ENCODE measurements around the gene DCDC2. TPM values are rescaled to one million over a fixed set of nuclear protein-coding genes. Genes with fewer than 3 reads are reported as not detected.

Gene DCDC2
- total and polyA plus RNA-seq, 2 donors (not counting 3 experiments of a cell fraction or from before 2014, with no cell fraction given), result not detected

- Histone ChIP-seq H3K9ac (replicated peaks; ENCODE audit: extremely low read depth, insufficient read depth, low read length) (no peak overlapping the region), H3K4me1 (ENCODE audit: control insufficient read depth, extremely low read depth, insufficient read depth, low read length) (no peaks in the 10 kb centered on the region), H4K20me1 (replicated peaks; ENCODE audit: control insufficient read depth, extremely low read depth, insufficient read depth, low read length) (no peaks in the 10 kb centered on the region), H3K27ac (ENCODE audit: insufficient read depth, low read depth, low read length) (no peak overlapping the region), H3K79me2 (ENCODE audit: control insufficient read depth, insufficient read depth, low read length) (no peaks in the 10 kb centered on the region), H3K4me3 (replicated peaks in 1 of 3; ENCODE audit: insufficient read depth in 1 of 3, low read depth in 1 of 3, low read length in 3 of 3) (no peak overlapping the region), H2AFZ (ENCODE audit: low read depth, low read length) (no peak overlapping the region), H3K4me2 (ENCODE audit: insufficient read depth, low read length) (no peak overlapping the region), H3K36me3 (ENCODE audit: control insufficient read depth in 2 of 2, extremely low read depth in 1 of 2, insufficient read depth in 2 of 2, low read length in 2 of 2) (no peaks in the 10 kb centered on the region), H3K27me3 (ENCODE audit: control insufficient read depth in 2 of 2, insufficient read depth in 2 of 2, low read length in 2 of 2) (no peaks in the 10 kb centered on the region), H3K9me3 (replicated peaks; ENCODE audit: control insufficient read depth, insufficient read depth, low read length) (no peaks in the 10 kb centered on the region), H3K9me1 (replicated peaks; ENCODE audit: control insufficient read depth, extremely low read depth, insufficient read depth, low read length) (no peaks in the 10 kb centered on the region)
- DNase-seq (ENCODE audit: low read depth, low spot score) (no peak), FAIRE-seq (no peak)
- dilution Hi-C loops (cut with MboI; ENCODE audit: extremely low pct_ligation_motif_present, low sequenced_read_pairs) (no loop called here), intact Hi-C loops (cut with micrococcal nuclease) (no loop called here)
- ChIA-PET CTCF (interaction anchor here (0.7 to 0.8 kb wide), 2 partner anchors 11 to 99 kb away, joined by 3 read pairs; no protein-coding TSS in a partner anchor), POLR2A (no interaction called here)
- TF ChIP-seq GATA2 (IDR thresholded peaks at IDR 0.05; ENCODE audit: insufficient read depth, insufficient read length, low read depth, low read length), result no peak
- BruUV-seq (replicated peaks), result no TSS peak
Measured at GRCh38 chr6:24382220-24382540, 24.3 kb upstream of the DCDC2 start.

DNA sequence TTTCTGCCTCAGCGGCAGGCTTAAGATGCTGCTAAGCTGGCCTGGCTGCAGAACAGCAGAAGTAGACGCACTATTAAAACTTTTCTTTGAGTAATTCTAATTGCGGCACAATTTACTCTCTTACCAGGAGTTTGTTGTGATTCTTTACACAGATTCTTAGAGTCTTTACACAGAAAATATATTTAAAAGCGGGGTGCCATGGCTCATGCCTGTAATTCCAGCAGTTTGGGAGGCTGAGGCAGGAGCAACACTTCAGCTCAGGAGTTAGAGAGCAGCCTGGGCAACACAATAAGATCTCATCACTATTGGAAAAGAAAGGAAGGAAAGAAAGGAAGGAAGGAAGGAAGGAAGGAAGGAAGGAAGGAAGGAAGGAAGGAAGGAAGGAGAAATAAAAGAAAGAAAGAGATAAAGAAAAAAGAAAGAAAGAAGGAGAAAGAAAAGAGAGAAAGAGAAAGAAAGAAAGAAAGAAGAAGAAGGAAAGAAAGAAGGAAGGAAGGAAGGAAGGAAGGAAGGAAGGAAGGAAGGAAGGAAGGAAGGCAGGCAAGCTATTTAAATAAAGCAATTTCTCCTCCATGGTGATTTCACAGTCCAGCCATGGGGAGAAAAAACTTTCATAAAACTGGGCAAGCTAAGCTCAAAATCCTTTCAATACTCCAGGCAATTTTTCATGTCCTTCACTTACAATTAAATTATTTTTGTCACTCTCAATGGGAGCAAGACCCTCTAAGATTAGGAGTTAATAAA lies 23.8 kb upstream of the DCDC2 start:
- ChIA-PET CTCF (interaction anchor here (0.7 to 0.8 kb wide), 2 partner anchors 11 to 98 kb away, joined by 3 read pairs; no protein-coding TSS in a partner anchor), POLR2A (no interaction called here)
- Histone ChIP-seq H3K4me1 (ENCODE audit: control insufficient read depth, extremely low read depth, insufficient read depth, low read length) (no peaks in the 10 kb centered on the region), H3K9me3 (replicated peaks; ENCODE audit: control insufficient read depth, insufficient read depth, low read length) (no peaks in the 10 kb centered on the region), H3K4me3 (replicated peaks in 1 of 3; ENCODE audit: insufficient read depth in 1 of 3, low read depth in 1 of 3, low read length in 3 of 3) (no peak overlapping the region), H2AFZ (ENCODE audit: low read depth, low read length) (no peak overlapping the region), H3K9ac (replicated peaks; ENCODE audit: extremely low read depth, insufficient read depth, low read length) (no peak overlapping the region), H3K27ac (ENCODE audit: insufficient read depth, low read depth, low read length) (no peak overlapping the region), H3K79me2 (ENCODE audit: control insufficient read depth, insufficient read depth, low read length) (no peaks in the 10 kb centered on the region), H3K27me3 (ENCODE audit: control insufficient read depth in 2 of 2, insufficient read depth in 2 of 2, low read length in 2 of 2) (no peaks in the 10 kb centered on the region), H4K20me1 (replicated peaks; ENCODE audit: control insufficient read depth, extremely low read depth, insufficient read depth, low read length) (no peaks in the 10 kb centered on the region), H3K9me1 (replicated peaks; ENCODE audit: control insufficient read depth, extremely low read depth, insufficient read depth, low read length) (no peaks in the 10 kb centered on the region), H3K4me2 (ENCODE audit: insufficient read depth, low read length) (no peak overlapping the region), H3K36me3 (ENCODE audit: control insufficient read depth in 2 of 2, extremely low read depth in 1 of 2, insufficient read depth in 2 of 2, low read length in 2 of 2) (no peaks in the 10 kb centered on the region)
- intact Hi-C loops (cut with micrococcal nuclease), result no loop called here
- dilution Hi-C loops (cut with MboI; ENCODE audit: extremely low pct_ligation_motif_present, low sequenced_read_pairs), result no loop called here
- DNase-seq (ENCODE audit: low read depth, low spot score) (no peak), FAIRE-seq (no peak)
- no peak for TF ChIP-seq POLR2AphosphoS5 (IDR thresholded peaks at IDR 0.05; ENCODE audit: insufficient read depth, low read depth, low read length)
- TF ChIP-seq MYC (IDR thresholded peaks at IDR 0.05; ENCODE audit: low read depth, low read length), result no peak
- TF ChIP-seq, protein P1, sequence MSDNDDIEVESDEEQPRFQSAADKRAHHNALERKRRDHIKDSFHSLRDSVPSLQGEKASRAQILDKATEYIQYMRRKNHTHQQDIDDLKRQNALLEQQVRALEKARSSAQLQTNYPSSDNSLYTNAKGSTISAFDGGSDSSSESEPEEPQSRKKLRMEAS (IDR thresholded peaks at IDR 0.05; ENCODE audit: insufficient read depth, insufficient read length), result no peak
- TF ChIP-seq EZH2 (IDR thresholded peaks at IDR 0.05; ENCODE audit: borderline replicate concordance, low read depth, low read length, severe bottlenecking), result no peak
- no peak for TF ChIP-seq GATA2 (IDR thresholded peaks at IDR 0.05; ENCODE audit: insufficient read depth, insufficient read length, low read depth, low read length)
- TF ChIP-seq CTCF (IDR thresholded peaks at IDR 0.05; ENCODE audit: extremely low read depth in 1 of 2, insufficient read depth in 1 of 2, low read depth in 1 of 2, low read length in 2 of 2), result no peak
- TF ChIP-seq POLR2A (IDR thresholded peaks at IDR 0.05; ENCODE audit: low read depth, low read length), result no peak
- no peak for TF ChIP-seq FOS (IDR thresholded peaks at IDR 0.05; ENCODE audit: borderline replicate concordance, insufficient read depth, low read length)
- no peak for TF ChIP-seq JUN (IDR thresholded peaks at IDR 0.05; ENCODE audit: borderline replicate concordance, insufficient read depth, insufficient read length, low read depth)
- no TSS peak for BruUV-seq (replicated peaks)
